H1 (cell line): ENCODE data around the gene DNAJB5. TPM values are rescaled to one million over a fixed set of nuclear protein-coding genes. Genes with fewer than 3 reads are reported as not detected.

ENCODE experiments used
- ASH2L ChIP-seq: fragments of 200-600, 300-600 bp; sonication (generic); IDR thresholded peaks from one replicate; pipeline ENCODE4 v1.7.1; 2017; ENCODE audit warnings: low read length
- BRCA1 ChIP-seq: IDR thresholded peaks from 2 replicates; pipeline ENCODE4 v1.6.1; 2012; ENCODE audit warnings: low read depth, low read length, improper control_type of control experiment
- CEBPB ChIP-seq: IDR thresholded peaks from 2 replicates; pipeline ENCODE4 v1.6.1; 2012; ENCODE audit warnings: low read depth, low read length
- CHD7 ChIP-seq: fragments of 300-600 bp; sonication (generic); IDR thresholded peaks from 2 replicates; pipeline ENCODE4 v1.7.1; 2012; ENCODE audit warnings: low read length, moderate library complexity, mild to moderate bottlenecking, inconsistent platforms; ENCODE audit not compliant: insufficient replicate concordance
- EGR1 ChIP-seq: IDR thresholded peaks from 2 replicates; pipeline ENCODE4 v1.6.1; 2011; ENCODE audit warnings: low read depth, low read length, borderline replicate concordance
- JUND ChIP-seq: IDR thresholded peaks from 2 replicates; pipeline ENCODE4 v1.6.1; 2011; ENCODE audit warnings: mild to moderate bottlenecking, improper control_type of control experiment, low read length
- MAFK ChIP-seq: IDR thresholded peaks from 2 replicates; pipeline ENCODE4 v1.6.1; 2012; ENCODE audit warnings: low read depth, mild to moderate bottlenecking, improper control_type of control experiment, low read length
- MAX ChIP-seq: IDR thresholded peaks from 2 replicates; pipeline ENCODE4 v1.6.1; 2012; ENCODE audit warnings: inconsistent platforms
- RBBP5 ChIP-seq: IDR thresholded peaks from 2 replicates; pipeline ENCODE4 v1.7.1; 2012; ENCODE audit warnings: low read depth, mild to moderate bottlenecking, inconsistent platforms, low read length, moderate library complexity, borderline replicate concordance
- SP1 ChIP-seq: IDR thresholded peaks from 2 replicates; pipeline ENCODE4 v1.6.1; 2011; ENCODE audit warnings: low read depth, low read length
- TEAD4 ChIP-seq: IDR thresholded peaks from 2 replicates; pipeline ENCODE4 v1.6.1; 2012; ENCODE audit warnings: low read depth, low read length, inconsistent platforms, mixed read lengths
- USF2 ChIP-seq: IDR thresholded peaks from 2 replicates; pipeline ENCODE4 v1.6.1; 2011; ENCODE audit warnings: low read length, improper control_type of control experiment
- polyA plus RNA-seq, 7 experiments: library from polyadenylated mRNA; depleted of rRNA in 3 of 7; stranded (reverse) in 5 of 7; unstranded in 2 of 7; fragments of >200 nt in 5 of 7; fragments of 200-250 nt in 2 of 7; gene quantifications; 1 replicate in 5 of 7; 2 replicates in 1 of 7; 4 replicates in 1 of 7; pipeline versions ENCODE4 v1.2.1 to v1.2.3, GENCODE V29; 2011 to 2013; ENCODE audit warnings: missing spikeins in 2 of 7, mixed read lengths in 2 of 7
- total RNA-seq: library from RNA; stranded (reverse); fragmentation: NEBNext Ultra II Directional; extraction: Animal tissue kit (Norgen Biotek cat#: 25700); gene quantifications from 2 replicates; pipeline ENCODE4 v1.2.1, GENCODE V29; 2021

The DNAJB5 gene
- total and polyA plus RNA-seq, 2 of the 8 experiments (the other 6 are each of a cell fraction or from before 2014, with no cell fraction given): 25.0 to 34.1 TPM

- no peak for TF ChIP-seq CHD7
- TF ChIP-seq SP1: no peak
- no peak for TF ChIP-seq EGR1
- no peak for TF ChIP-seq ASH2L
- TF ChIP-seq BRCA1: no peak
- TF ChIP-seq USF2: no peak
- TF ChIP-seq TEAD4: no peak
- no peak for TF ChIP-seq MAX
- TF ChIP-seq RBBP5: no peak
- TF ChIP-seq JUND: no peak
- no peak for TF ChIP-seq MAFK
- no peak for TF ChIP-seq CEBPB
These were observed 30.1 kb upstream of the DNAJB5 start (continued) for GRCh38 chr9:34959461-34959860.
